Keratinocyte (primary cell): Measurements from ENCODE around the gene CYP4F22. TPM values are rescaled to one million over a fixed set of nuclear protein-coding genes. Genes with fewer than 3 reads are reported as not detected.

Experiments
- DNase-seq: peaks from one replicate; pipeline ENCODE4 v3.0.0-alpha.2; 2011; ENCODE audit warnings: low read depth, missing footprints, low spot score
- FAIRE-seq: peaks from 2 replicates; lab custom pipeline; 2011; peaks lifted over from hg19 to GRCh38; lab: Jason Lieb, UNC
- H2AFZ ChIP-seq: 2 replicates; pipeline ENCODE4 v1.6.0; 2012; ENCODE audit warnings: low read length, control low read depth, inconsistent platforms; ENCODE audit not compliant: control insufficient read depth
- H3K27ac ChIP-seq: 2 replicates; pipeline ENCODE4 v1.5.1; 2011; ENCODE audit warnings: low read length; ENCODE audit not compliant: control insufficient read depth, insufficient read depth
- H3K27me3 ChIP-seq: 3 replicates; pipeline ENCODE4 v1.6.0; 2011; ENCODE audit warnings: low read length; ENCODE audit not compliant: control insufficient read depth, insufficient read depth; ENCODE audit errors: extremely low read depth
- H3K36me3 ChIP-seq, 2 experiments: 2 replicates in 1 of 2; 3 replicates in 1 of 2; pipeline ENCODE4 v1.5.1; 2011; ENCODE audit warnings: low read length in 2 of 2, mild to moderate bottlenecking in 1 of 2; ENCODE audit not compliant: control insufficient read depth in 2 of 2, insufficient read depth in 2 of 2; ENCODE audit errors: extremely low read depth in 1 of 2
- H3K4me1 ChIP-seq: 3 replicates; pipeline ENCODE4 v1.5.1; 2011; ENCODE audit warnings: low read length; ENCODE audit not compliant: control insufficient read depth, insufficient read depth; ENCODE audit errors: extremely low read depth
- H3K4me2 ChIP-seq: 3 replicates; pipeline ENCODE4 v1.6.0; 2011; ENCODE audit warnings: low read depth, low read length; ENCODE audit not compliant: control insufficient read depth, insufficient read depth; ENCODE audit errors: extremely low read depth
- H3K4me3 ChIP-seq, 3 experiments: fragments of 200-600 bp in 1 of 3; sonication (generic) in 1 of 3; 2 replicates in 2 of 3; 3 replicates in 1 of 3; pipeline ENCODE4 v1.5.1; 2011 to 2016; ENCODE audit warnings: low read length in 3 of 3, mild to moderate bottlenecking in 3 of 3, control low read depth in 2 of 3, inconsistent platforms in 1 of 3, low read depth in 1 of 3, mixed read lengths in 1 of 3, mixed run types in 1 of 3, moderate library complexity in 1 of 3; ENCODE audit not compliant: control insufficient read depth in 2 of 3, insufficient read depth in 2 of 3; ENCODE audit errors: extremely low read depth in 1 of 3
- H3K79me2 ChIP-seq: 2 replicates; pipeline ENCODE4 v1.6.0; 2012; ENCODE audit warnings: low read length; ENCODE audit not compliant: control insufficient read depth, insufficient read depth
- H3K9ac ChIP-seq: 3 replicates; pipeline ENCODE4 v1.6.0; 2011; ENCODE audit warnings: low read length; ENCODE audit not compliant: control insufficient read depth, insufficient read depth; ENCODE audit errors: extremely low read depth
- H3K9me1 ChIP-seq: 3 replicates; pipeline ENCODE4 v1.6.0; 2011; ENCODE audit warnings: low read length; ENCODE audit not compliant: control insufficient read depth, insufficient read depth; ENCODE audit errors: extremely low read depth
- H3K9me3 ChIP-seq: 2 replicates; pipeline ENCODE4 v1.5.1; 2012; ENCODE audit warnings: low read depth, low read length; ENCODE audit not compliant: control insufficient read depth
- H4K20me1 ChIP-seq: 3 replicates; pipeline ENCODE4 v1.6.0; 2011; ENCODE audit warnings: low read length; ENCODE audit not compliant: control insufficient read depth, insufficient read depth; ENCODE audit errors: extremely low read depth
- CTCF ChIP-seq, 3 experiments: IDR thresholded peaks in 1 of 3; conservative IDR thresholded peaks in 1 of 3; optimal IDR thresholded peaks in 1 of 3; 2 replicates in 2 of 3; 3 replicates in 1 of 3; pipeline versions ENCODE3 to v1.5.1; 2011; ENCODE audit warnings: low read length in 3 of 3, mild to moderate bottlenecking in 3 of 3, moderate library complexity in 2 of 3, control low read depth in 1 of 3, inconsistent platforms in 1 of 3; ENCODE audit not compliant: insufficient read depth in 2 of 3; ENCODE audit errors: extremely low read depth in 1 of 3
- EZH2 ChIP-seq: IDR thresholded peaks from one replicate; pipeline ENCODE4 v1.6.1; 2012; ENCODE audit warnings: inconsistent platforms, mild to moderate bottlenecking, low read length, moderate library complexity
- dilution Hi-C: fragments of 300-500 bp; cut with MboI; formaldehyde crosslinking; loops from one replicate; pipeline ENCODE4 v1.7.0; 2020; ENCODE audit warnings: low sequenced_read_pairs; ENCODE audit not compliant: extremely low pct_ligation_motif_present
- polyA plus RNA-seq, 5 experiments: library from polyadenylated mRNA; depleted of rRNA in 3 of 5; stranded (reverse) in 3 of 5; stranded (forward) in 1 of 5; unstranded in 1 of 5; fragments of >200 nt; gene quantifications; 1 replicate in 1 of 5; 2 replicates in 3 of 5; 3 replicates in 1 of 5; pipeline versions ENCODE4 v1.2.1 to v1.2.3, GENCODE V29; 2011 to 2012; ENCODE audit warnings: missing spikeins in 2 of 5, low read depth in 1 of 5, low replicate concordance in 1 of 5

The CYP4F22 gene
- polyA plus RNA-seq, 1 donor (not counting 4 experiments of a cell fraction or from before 2014, with no cell fraction given), result 0.43 TPM

GRCh38 chr19:15498910-15499309, 9.4 kb upstream of the CYP4F22 start:
- dilution Hi-C loops, result no loop called here
- no peak overlapping the region for H3K27ac ChIP-seq
- H3K79me2 ChIP-seq, result no peaks in the 10 kb centered on the region
- H3K4me3 ChIP-seq, result no peak overlapping the region
- H3K36me3 ChIP-seq, result no peaks in the 10 kb centered on the region
- H3K9me1 ChIP-seq, result no peaks in the 10 kb centered on the region
- peaks cover 3% of the 10 kb centered on the region for H3K27me3 ChIP-seq
- DNase-seq, result no peak
- no peaks in the 10 kb centered on the region for H3K4me1 ChIP-seq
- H3K4me2 ChIP-seq, result no peak overlapping the region
- H3K9ac ChIP-seq, result no peak overlapping the region
- TF ChIP-seq CTCF (optimal IDR thresholded peaks at IDR 0.05 in 1 of 3, IDR thresholded peaks at IDR 0.05 in 1 of 3, conservative IDR thresholded peaks at IDR 0.05 in 1 of 3; ENCODE audit: extremely low read depth in 1 of 3, insufficient read depth in 2 of 3, low read length in 3 of 3) (no peak), EZH2 (no peak)
- FAIRE-seq, result no peak
- H3K9me3 ChIP-seq, result no peaks in the 10 kb centered on the region
- H2AFZ ChIP-seq, result no peak overlapping the region
- no peaks in the 10 kb centered on the region for H4K20me1 ChIP-seq

GRCh38 chr19:15501596-15501995, 6.7 kb upstream of the CYP4F22 start:
- Histone ChIP-seq H2AFZ (no peak overlapping the region), H3K9me1 (no peaks in the 10 kb centered on the region), H3K4me1 (no peaks in the 10 kb centered on the region), H3K36me3 (no peaks in the 10 kb centered on the region), H3K4me3 (no peak overlapping the region), H3K27me3 (peaks cover 3% of the 10 kb centered on the region), H4K20me1 (no peaks in the 10 kb centered on the region), H3K79me2 (no peaks in the 10 kb centered on the region), H3K27ac (no peak overlapping the region), H3K9me3 (no peaks in the 10 kb centered on the region), H3K9ac (no peak overlapping the region), H3K4me2 (no peak overlapping the region)
- DNase-seq (no peak), FAIRE-seq (no peak)
- TF ChIP-seq CTCF (optimal IDR thresholded peaks at IDR 0.05 in 1 of 3, IDR thresholded peaks at IDR 0.05 in 1 of 3, conservative IDR thresholded peaks at IDR 0.05 in 1 of 3; ENCODE audit: extremely low read depth in 1 of 3, insufficient read depth in 2 of 3, low read length in 3 of 3), result no peak
- no peak for TF ChIP-seq EZH2
- dilution Hi-C loops, result no loop called here
